Effector CD8-positive, alpha-beta T cell (primary cell): Measurements from ENCODE around the gene CCDC188.
"Not testable (repeated sequence)": the region's sequence is repeated elsewhere in the genome, so short reads cannot be mapped to it uniquely, and the experiment has no call there.

ENCODE experiments used
- DNase-seq: peaks from one replicate; lab custom pipeline; 2025; lab: John Stamatoyannopoulos, UW

Gene CCDC188

GRCh38 chr22:20171288-20172140, 20.7 kb upstream of the CCDC188 start:
- DNase-seq, result no peak

DNA sequence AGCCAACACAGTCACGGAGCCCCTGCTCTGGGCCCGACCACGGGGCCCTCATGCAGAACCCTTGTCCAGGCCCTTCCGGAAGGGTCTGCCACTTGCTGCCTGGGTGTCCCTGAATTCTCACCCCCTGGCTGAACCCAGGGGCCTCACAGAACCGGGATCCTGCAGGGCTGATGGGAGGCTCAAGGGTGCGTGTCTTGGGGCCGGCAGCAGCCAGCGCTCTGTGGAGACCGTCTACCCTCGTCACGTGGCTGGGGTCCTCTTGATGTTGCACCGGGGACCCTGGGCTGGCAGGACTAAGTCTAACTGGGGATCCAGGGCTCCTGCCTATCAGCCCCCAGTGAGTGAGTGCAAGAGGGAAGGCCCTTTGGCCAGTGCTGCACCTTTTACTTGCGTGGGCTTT, 19.3 kb upstream of the CCDC188 start:
- DNase-seq, result no peak

- DNase-seq, result no peak
These were observed 18.5 kb upstream of the CCDC188 start for GRCh38 chr22:20169253-20169822.

GRCh38 chr22:20167643-20168322, 16.9 kb upstream of the CCDC188 start:
- DNase-seq, result no peak

DNA sequence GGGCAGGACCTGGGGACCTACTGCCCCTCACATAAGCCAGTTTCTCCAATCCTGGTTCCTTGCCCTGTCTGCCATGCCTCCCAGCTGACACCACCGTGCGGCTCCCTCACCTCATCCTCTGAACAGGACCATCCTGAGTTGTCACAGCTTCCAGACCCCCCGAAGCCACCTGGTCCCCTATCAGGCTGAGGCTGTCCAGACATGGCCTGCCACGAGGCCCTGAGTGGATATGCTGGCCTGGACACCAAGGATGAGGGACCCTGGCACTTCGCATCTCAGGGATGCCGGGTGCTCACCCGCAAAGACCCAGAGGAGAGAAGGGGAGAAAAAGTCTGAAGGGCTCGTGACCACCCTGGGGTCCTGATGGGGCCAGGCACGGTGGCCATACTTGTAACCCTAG, 15.8 kb upstream of the CCDC188 start:
- no peak for DNase-seq

- no peak for DNase-seq
These were observed 15.1 kb upstream of the CCDC188 start for GRCh38 chr22:20165913-20166312.

- no peak for DNase-seq
These were observed 14.6 kb upstream of the CCDC188 start for GRCh38 chr22:20165421-20165820.

DNA sequence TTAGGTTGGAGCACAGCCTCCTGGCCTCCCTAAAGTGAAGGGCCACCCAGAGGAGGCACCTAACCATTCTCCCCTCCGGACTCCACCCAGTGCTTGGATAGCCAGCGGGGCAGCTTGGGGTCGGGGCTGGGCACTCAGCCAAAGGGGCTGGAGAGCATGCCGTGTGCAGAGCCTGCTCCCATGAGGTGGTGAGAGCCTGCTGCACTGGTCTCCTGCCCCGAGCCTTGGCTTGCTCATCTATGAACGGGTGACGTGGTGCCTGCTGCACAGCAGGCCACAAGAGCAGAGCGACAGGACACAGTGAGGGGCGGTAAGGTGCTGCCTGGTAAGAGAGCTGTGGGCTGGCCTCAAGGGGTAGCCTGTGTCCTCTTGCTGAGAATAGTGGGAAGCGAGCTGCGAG, 14.0 kb upstream of the CCDC188 start:
- DNase-seq, result no peak

GRCh38 chr22:20160041-20160440, 9.2 kb upstream of the CCDC188 start:
- DNase-seq, result no peak

- not testable (repeated sequence) for DNase-seq
These were observed 8.7 kb upstream of the CCDC188 start for GRCh38 chr22:20159531-20159930.

- DNase-seq, result no peak
These were observed 8.2 kb upstream of the CCDC188 start for GRCh38 chr22:20159076-20159475.

DNA sequence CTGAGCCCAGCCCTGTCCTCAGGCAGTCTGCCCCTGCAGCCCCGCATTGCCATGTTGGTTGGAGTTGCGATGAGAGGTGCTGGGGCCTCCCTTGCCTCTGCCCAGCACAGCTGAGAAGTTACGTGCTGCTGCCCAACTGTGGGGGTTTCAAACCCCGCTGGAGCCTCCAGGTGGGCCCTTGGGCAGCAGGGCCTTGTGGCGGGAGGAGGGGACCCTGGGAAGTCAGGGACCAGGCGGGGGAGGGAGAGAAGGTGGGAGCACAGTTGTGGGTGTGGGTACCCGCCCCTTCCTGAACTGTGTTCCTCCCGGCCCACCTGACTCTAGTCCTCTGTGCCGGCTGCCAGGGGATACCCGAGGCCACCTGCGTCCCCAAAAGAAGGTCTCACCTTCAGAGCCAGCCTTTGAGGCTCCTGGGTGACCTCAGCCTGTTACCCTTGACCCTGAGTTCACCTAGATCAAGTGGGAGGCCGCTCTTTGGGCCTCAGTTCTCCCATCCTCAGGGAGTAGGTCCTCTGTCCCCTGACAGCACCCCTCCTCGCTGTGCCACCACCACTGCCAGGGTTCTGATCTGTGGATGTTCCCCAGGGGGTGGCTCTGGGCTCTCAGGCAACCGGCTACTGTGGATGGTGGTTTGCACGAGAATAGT, 7.7 kb upstream of the CCDC188 start:
- no peak for DNase-seq

DNA sequence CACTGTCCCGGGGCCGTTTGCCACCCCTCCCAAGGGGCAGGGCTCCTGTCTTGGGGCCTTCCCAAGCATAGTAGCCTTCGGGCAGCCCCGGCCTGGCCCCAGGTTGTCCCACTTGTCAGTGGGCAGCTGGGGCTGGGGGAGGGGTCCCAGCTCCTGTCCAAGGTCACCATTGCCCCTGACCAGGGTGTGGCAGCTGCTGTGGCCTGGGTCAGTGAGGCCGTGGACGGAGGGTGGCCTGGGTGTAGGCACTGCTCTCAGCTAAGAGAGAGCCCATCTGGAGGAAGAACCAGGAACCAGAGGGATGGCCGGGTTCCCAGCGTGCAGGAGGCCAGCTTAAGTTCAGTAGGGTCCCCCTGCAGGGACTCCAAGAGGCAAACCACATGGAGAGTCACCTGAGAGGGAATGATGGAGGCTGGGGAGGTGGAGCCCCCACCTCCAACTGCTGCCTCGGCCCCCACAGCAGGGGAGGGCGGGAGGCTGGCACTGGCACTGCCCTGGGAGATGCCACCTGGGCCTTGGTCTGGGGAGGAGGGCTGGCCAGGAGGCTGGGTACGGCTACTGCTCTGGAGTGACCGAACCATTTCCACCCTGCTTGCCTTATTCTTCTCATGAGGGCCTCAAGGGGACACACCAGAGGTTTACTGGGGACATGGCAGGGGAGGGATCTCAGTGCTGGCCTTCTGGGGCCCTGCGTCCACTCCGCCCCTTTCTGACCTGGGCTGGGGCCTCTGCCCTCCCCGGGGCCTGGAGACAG, 6.8 kb upstream of the CCDC188 start:
- DNase-seq, result no peak

DNA sequence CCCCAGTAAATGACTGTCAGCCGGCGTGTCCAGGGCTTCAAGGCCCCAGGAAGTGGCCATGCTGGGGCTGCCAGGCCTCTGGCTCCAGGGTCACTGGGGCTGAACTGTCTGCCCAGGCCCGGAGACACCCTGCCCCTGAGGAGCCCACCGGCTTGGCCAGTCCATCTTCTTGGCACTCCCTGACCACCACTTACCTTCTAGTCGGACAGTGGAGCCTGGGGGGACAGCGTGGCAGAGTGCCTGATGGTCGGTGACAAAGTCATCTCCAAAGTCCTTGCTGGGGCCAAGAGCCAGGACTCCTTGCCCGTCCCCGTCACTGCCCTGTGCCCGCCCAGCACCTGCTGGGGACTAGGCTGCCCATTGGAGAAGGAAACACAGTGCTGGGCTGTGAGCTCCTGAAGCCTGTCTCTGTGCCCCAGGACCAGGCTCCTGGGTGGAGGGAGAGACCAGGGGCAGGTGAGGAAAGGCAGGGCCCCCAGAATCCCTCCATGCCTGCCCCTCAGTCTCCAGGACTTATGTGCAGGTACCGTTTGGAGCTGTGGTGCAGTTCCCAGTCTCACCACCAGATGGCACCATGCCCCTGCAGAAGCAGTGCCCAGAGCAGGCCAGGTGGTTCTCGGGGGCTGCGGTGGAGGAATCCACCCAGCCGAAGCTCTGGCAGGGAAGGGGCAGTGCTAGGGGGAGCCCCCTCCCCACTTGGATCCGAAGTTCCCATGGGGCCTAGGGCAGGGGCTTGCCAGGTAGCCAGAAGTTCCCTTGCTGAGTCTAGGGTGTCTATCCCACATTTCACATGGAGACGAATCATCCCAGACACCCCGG, 6.0 kb upstream of the CCDC188 start:
- DNase-seq, result peak; percentile 84

GRCh38 chr22:20156042-20156389, 5.2 kb upstream of the CCDC188 start:
- DNase-seq, result no peak

GRCh38 chr22:20155330-20156041, 4.6 kb upstream of the CCDC188 start:
- DNase-seq, result no peak

DNA sequence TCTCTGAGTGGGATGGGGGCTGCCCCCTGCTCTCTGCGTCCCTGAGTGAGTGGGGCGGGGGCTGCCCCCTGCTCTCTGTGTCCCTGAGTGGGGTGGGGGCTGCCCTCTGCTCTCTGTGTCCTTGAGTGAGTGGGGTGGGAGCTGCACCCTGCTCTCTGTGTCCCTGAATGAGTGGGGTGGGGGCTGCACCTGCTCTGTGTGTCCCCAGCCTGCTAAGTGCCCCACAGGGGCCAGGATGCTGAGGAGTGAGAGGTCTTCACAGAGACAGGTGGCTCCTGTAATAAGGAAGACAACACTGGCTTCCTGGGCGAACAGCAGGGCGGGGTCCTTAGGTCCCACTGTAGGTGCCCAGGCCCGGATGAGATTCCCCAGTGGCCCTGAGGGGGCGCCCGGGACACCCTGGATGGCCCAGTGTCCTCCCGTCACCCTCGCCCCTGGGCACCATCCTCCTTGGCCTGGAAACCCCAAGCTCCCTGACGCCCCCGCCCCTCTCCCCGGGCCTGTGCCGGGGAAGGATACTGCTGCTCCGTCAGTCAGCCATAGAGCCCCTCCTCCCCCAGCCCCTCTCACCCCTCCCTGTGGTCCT, 3.8 kb upstream of the CCDC188 start:
- DNase-seq, result no peak

DNA sequence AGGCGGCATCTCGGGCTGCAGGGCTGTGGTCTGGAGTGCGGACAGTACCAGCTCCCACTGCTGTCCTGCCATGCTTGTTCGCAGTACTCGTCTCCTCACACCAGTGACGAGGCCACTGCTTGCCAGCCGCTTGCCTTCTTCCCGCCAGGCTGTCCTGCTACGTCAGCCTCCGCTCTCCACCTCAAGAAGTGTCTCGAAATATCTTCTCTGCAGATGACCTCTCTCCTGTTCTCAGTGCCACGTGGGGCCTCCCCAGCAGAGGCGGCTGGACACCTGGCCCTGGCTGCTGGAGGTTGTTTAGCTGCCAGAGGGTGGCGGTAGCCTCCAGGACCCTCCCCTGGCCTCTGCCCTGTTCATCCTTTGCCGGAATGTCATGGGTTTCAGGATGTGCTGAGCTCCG, 3.1 kb upstream of the CCDC188 start:
- no peak for DNase-seq

- no peak for DNase-seq
These were observed 1.6 kb upstream of the CCDC188 start for GRCh38 chr22:20152464-20152890.

GRCh38 chr22:20151276-20151588, 377 bp upstream of the CCDC188 start:
- no peak for DNase-seq
